ENCODE measurements around the gene EMP2.
"Not testable (repeated sequence)": the region's sequence is repeated elsewhere in the genome, so short reads cannot be mapped to it uniquely, and the experiment has no call there.

The EMP2 gene

DNA sequence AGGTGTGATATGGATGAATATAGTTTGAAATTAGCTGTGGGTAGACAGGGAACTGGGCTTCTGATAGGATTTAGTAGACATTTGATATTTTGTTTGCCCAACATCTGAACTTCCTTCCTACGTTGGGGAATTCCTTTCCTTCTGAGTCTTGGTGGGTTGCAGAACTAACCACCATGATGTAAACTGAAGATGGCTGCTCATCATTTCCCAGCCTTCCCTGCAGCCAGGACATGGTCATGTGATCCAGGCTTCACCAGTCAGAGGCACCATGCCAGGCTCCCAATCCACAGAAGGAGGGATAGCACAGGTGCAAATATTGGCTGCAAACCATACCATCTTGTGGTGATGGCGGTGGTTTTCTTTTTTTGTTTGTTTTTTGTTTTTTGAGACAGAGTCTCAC, 57.4 kb downstream of the EMP2 start:
- no peak for DNase-seq (ENCODE audit: low read depth in 2 of 3, low spot score in 1 of 3)

GRCh38 chr16:10521681-10522274, 58.6 kb downstream of the EMP2 start:
- DNase-seq (ENCODE audit: low read depth in 2 of 3, low spot score in 1 of 3) = peak in 1 of 3 donors; percentile 46

DNA sequence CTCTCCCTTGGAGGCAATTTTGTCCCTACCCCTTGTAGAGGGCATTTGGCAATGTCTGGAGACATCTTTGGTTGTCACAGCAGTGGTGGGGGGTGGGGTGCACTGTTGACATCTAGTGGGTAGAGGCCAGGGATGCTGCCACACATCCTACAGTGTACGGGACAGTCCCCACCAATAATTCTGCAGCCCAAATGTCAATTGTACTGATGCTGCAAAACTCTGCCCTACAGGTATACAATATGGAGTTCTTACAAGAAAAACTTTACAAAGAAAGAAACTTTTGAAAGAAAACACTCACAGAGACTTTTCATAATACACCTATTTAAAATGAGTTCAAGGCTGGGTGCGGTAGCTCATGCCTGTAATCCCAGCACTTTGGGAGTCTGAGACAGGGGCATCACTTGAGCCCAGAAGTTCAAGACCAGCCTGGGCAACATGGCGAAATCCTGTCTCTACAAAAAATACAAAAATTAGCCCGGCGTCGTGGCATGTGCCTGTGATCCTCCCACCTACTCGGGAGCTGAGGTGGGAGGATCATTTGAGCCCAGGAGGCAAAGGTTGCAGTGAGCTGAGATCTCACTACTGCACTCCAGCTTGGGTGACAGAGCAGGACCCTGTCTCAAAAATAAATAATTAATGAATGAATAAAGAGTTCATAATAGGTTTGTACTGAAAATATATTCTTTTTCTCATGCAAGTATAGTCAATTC, 59.4 kb downstream of the EMP2 start:
- DNase-seq (ENCODE audit: low read depth in 2 of 3, low spot score in 1 of 3) = no peak

DNA sequence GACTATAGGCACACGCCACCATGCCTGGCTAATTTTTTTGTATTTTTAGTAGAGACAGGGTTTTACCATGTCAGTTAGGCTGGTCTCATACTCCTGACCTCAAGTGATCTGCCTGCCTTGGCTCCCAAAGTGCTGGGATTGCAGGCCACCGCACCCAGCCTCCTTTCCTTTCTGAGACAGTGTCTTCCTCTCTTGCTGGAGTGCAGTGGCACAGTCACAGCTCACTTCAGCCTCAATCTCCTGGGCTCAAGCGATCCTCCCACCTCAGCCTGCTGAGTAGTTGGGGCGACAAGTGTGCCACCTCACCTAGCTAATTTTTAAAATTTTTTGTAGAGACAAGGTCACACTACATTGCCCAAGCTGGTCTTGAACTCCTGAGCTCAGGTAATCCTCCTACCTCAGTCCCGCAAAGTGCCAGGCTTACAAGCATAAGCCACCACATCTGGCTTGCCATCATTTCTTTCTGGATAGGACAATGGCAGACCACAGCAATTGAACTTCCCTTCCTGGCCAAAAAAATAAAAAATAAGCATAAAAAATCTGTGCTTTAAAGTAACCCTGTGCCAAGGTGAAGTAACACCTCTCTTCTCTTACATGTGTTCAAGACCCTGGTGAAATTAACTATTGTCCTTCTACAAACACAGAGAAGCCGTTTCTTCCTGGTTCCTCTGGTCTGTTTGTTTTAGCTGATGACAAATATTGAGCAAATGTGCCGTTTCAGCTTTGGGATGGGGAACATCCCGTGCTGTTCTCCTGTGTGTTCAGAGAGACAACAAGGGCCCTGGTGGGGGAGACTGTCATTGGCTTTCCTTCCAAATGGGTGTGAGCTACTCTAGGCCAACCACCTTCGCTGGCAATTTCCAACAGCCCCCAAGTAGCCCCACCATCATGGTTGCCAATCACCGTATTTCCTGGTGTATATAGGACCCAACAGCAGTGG, 60.2 kb downstream of the EMP2 start:
- no peak for DNase-seq (ENCODE audit: low read depth in 2 of 3, low spot score in 1 of 3)

GRCh38 chr16:10519297-10519696, 61.1 kb downstream of the EMP2 start:
- DNase-seq (ENCODE audit: low read depth in 2 of 3, low spot score in 1 of 3) = no peak

DNA sequence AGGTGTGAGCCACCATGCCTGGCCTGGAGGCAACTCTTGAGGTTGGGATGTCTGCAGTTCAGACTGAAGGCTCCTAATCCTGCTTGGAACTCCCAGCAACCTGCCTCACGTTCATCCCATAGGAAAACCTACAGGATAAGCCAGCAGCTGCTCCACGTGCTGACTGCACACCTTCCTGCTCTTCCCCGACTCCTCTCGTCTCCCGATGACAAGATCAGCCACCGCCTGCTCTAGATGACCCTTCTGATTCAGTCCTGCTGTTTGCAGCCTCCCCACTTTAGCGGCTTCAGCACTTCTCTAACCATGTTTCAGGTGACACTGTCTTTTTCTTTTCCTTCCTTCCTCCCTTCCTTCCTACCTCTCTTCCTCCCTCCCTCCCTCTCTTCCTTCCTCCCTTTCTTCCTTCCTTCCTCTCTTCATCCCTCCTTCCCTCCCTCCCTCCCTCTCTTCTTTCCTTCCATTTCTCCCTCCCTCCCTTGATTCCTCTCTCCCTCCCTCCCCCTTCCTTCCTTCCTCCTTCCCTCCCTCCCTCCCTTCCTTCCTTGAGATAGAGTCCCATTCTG, 61.8 kb downstream of the EMP2 start:
- no peak for DNase-seq (ENCODE audit: low read depth in 2 of 3, low spot score in 1 of 3)

DNA sequence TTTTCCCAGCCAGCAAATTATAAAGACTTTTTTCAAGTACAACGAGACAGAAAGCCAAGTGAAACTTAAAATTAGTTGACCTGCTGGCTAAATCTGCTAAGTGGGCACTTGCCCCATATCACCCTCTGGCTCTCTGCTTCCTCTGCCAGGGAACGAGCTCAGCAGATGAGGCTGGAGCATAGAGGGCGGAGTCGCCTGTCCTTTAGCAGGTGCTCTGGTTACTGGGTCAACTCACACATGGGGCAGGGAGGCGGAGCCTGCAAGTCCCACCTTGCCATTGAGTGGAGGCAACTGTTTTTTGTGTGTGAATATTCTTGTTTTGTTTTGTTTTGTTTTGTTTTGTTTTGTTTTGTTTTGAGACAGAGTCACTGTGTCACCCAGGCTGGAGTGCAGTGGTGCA, 62.5 kb downstream of the EMP2 start:
- DNase-seq (ENCODE audit: low read depth in 2 of 3, low spot score in 1 of 3) = no peak

DNA sequence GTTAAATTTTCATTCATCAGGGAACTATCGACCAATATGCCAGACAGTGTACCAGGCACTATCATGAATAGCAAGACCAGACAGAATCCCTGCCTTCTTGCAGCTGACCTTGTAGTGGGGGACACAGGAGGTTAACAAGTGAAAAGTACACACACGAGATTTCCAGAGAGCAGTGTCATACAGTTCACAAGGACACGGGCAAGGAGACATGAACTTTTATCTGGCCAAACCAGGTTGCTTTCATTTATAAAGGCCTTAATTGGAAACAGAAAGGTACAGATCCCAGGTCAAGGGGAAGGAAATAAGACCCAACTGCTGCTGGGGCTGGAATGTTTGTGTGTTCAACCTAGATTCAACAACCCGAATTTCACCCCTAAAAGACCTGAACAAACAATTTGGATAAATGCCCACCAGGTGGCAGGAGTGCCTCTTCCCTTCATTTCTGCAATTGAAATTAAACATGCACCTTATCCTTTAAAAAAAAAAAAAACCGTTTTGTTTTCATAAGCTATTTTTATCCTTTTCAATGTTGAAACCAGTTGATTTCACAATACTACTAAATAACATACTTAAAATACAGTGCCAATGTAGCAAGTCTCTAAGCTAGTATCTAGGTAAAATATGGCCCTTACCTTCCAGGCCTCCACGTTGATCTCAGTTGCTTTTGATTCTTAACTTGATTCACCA, 65.9 kb downstream of the EMP2 start:
- peak; percentile 23 to 42 (median 26) for DNase-seq (ENCODE audit: low read depth in 2 of 3, low spot score in 1 of 3)

GRCh38 chr16:10511829-10512228, 68.6 kb downstream of the EMP2 start:
- no peak for DNase-seq (ENCODE audit: low read depth in 2 of 3, low spot score in 1 of 3)

GRCh38 chr16:10510279-10510678, 70.1 kb downstream of the EMP2 start:
- DNase-seq (ENCODE audit: low read depth in 2 of 3, low spot score in 1 of 3) = no peak

DNA sequence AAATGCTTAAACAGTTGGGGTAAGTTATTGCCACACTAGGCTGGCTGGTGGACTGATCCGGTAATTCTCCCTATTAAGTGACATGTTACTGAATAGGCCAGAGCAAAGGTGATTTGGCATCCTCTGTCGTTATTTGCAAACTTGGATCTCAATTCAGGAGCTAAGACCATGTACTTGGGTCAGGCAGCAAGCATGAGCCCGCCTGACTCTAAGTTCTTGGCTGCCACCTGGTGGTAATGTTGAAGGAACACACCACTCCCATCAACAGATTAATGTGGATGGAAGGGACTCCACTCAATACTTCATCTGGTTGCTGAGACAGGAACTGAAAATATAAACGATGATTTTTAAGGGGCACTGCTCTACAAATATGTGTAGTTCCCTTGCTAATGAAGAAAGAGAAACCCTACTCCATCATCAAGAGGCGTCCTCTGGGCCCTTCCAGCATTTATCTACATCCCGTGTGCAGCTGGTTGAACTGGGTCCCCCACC, 70.8 kb downstream of the EMP2 start:
- DNase-seq (ENCODE audit: low read depth in 2 of 3, low spot score in 1 of 3) = peak; percentile 26 to 76 (median 37)

DNA sequence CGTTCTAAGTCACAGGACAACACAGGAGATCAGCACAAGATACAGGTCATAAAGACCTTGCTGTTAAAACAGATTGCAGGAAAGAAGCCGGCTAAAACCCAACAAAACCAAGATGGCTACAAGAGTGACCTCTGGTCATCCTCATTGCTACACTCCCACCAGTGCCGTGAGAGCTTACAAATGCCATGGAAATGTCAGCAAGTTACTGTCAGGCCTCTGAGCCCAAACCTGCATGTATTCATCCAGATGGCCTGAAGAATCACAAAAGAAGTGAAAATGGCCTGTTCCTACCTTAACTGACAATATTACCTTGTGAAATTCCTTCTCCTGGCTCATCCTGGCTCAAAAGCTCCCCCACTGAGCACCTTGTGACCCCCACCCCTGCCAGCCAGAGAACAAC, 75.1 kb downstream of the EMP2 start:
- not testable (repeated sequence) for DNase-seq (ENCODE audit: low read depth in 2 of 3, low spot score in 1 of 3)

DNA sequence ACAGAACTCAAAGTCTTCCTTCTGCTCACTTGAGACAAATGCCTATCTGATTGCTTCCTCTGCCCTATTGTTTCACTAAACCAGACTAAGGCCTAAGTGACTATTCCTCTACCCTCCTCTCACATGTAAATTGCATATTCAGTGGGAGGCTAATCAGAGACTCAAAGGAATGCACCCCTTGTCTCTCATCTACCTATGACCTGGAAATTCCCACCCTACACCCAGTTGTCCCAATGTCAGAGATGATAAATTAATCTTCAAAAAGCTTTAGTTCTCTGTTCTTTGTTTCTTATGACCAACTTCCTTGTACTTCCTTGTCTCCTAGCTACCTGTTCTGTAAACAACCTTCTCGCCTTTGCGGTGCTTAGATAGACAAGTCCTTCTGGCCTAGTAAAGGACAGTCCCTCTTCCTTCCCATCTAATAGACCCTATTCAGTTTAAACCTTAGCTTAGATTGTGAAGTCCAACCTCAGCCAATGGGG, 76.0 kb downstream of the EMP2 start:
- no peak for DNase-seq (ENCODE audit: low read depth in 2 of 3, low spot score in 1 of 3)

GRCh38 chr16:10502776-10503175, 77.6 kb downstream of the EMP2 start:
- DNase-seq (ENCODE audit: low read depth in 2 of 3, low spot score in 1 of 3) = no peak

- no peak for DNase-seq (ENCODE audit: low read depth in 2 of 3, low spot score in 1 of 3)
Measured at GRCh38 chr16:10501016-10501607, 79.3 kb downstream of the EMP2 start.

DNA sequence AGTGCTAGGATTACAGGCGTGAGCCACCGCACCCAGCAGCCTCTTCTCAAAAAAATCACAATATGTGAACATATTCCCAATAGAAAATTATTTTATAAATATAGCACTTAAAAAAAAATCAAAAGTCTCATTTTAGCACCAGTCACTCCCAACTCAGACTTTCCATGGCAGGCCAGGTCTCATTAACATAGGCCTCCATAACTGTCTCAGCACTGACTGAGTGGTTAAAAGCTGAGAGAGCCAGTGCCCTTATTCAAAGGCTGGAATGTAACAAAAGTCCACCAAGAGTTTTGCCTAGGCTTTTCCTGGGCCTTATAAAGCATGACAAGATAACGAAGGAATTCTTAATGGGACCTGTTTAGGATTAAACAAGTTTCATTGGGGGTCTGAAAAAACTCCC, 79.8 kb downstream of the EMP2 start:
- no peak for DNase-seq (ENCODE audit: low read depth in 2 of 3, low spot score in 1 of 3)

- DNase-seq (ENCODE audit: low read depth in 2 of 3, low spot score in 1 of 3) = no peak
Measured at GRCh38 chr16:10497132-10498101, 83.0 kb downstream of the EMP2 start.

GRCh38 chr16:10495031-10495345, 85.4 kb downstream of the EMP2 start:
- no peak for DNase-seq (ENCODE audit: low read depth in 2 of 3, low spot score in 1 of 3)

GRCh38 chr16:10494343-10495030, 85.9 kb downstream of the EMP2 start:
- no peak for DNase-seq (ENCODE audit: low read depth in 2 of 3, low spot score in 1 of 3)

All from stimulated activated CD4-positive, alpha-beta T cell treated with anti-CD3 and anti-CD28 coated beads, Interleukin-12 subunit alpha, Interleukin-12 subunit beta, amount 100 ng/mL, for 48 hours (primary cell).